OCI-LY7 (cell line): ENCODE data around the gene ZNF639. TPM values are rescaled to one million over a fixed set of nuclear protein-coding genes. Genes with fewer than 3 reads are reported as not detected.

ENCODE experiments used
- BruUV-seq: library from RNA; stranded (reverse); fragments of 400-500 nt; replicated peaks from 2 replicates; lab custom pipeline; 2021; lab: Mats Ljungman, UMichigan
- CTCF ChIA-PET: fragments of 300-600 bp; sonication (Branson Sonifier 250); formaldehyde crosslinking; loops from one replicate; lab custom pipeline; 2022; ENCODE audit warnings: antibody characterized with exemption; ENCODE audit not compliant: unreplicated experiment; lab: Charles Lee
- POLR2A ChIA-PET: fragments of 300-600 bp; sonication (Branson Sonifier 250); formaldehyde crosslinking; loops from one replicate; lab custom pipeline; 2022; ENCODE audit warnings: antibody characterized with exemption; lab: Charles Lee
- DNase-seq: peaks from one replicate; pipeline ENCODE4 v3.0.0-alpha.2; 2015; ENCODE audit warnings: low spot score
- H2AFZ ChIP-seq: fragments of 200-600 bp; sonication (generic), shearing (Covaris generic); 2 replicates; pipeline ENCODE4 v1.6.1; 2014; ENCODE audit warnings: mild to moderate bottlenecking, antibody characterized with exemption, low read length, moderate library complexity
- H3K27ac ChIP-seq: fragments of 200-600 bp; sonication (generic); 2 replicates; pipeline ENCODE4 v1.5.1; 2014; ENCODE audit warnings: mixed run types, low read depth, mild to moderate bottlenecking, moderate library complexity, low read length, inconsistent platforms; ENCODE audit not compliant: poor library complexity, severe bottlenecking
- H3K36me3 ChIP-seq: fragments of 200-600 bp; sonication (generic); 2 replicates; pipeline ENCODE4 v1.6.1; 2014; ENCODE audit warnings: mild to moderate bottlenecking, antibody characterized with exemption, low read length, moderate library complexity, mixed read lengths; ENCODE audit not compliant: insufficient read depth
- H3K4me1 ChIP-seq: fragments of 200-600 bp; sonication (generic); 2 replicates; pipeline ENCODE4 v1.5.1; 2014; ENCODE audit warnings: mild to moderate bottlenecking, low read length; ENCODE audit not compliant: insufficient read depth, poor library complexity, severe bottlenecking
- H3K4me2 ChIP-seq: fragments of 200-600 bp; sonication (generic); 2 replicates; pipeline ENCODE4 v1.6.1; 2014; ENCODE audit warnings: mild to moderate bottlenecking, low read length
- H3K4me3 ChIP-seq: fragments of 200-600 bp; sonication (generic); 2 replicates; pipeline ENCODE4 v1.5.1; 2014; ENCODE audit warnings: mild to moderate bottlenecking, low read depth, low read length; ENCODE audit not compliant: poor library complexity, severe bottlenecking
- H3K79me2 ChIP-seq: fragments of 200-600 bp; sonication (generic); 2 replicates; pipeline ENCODE4 v1.6.1; 2016; ENCODE audit warnings: low read depth, mild to moderate bottlenecking, low read length, moderate library complexity, mixed read lengths; ENCODE audit not compliant: insufficient read depth
- H3K9me2 ChIP-seq: fragments of 200-600 bp; sonication (generic); 2 replicates; pipeline ENCODE4 v1.6.1; 2016; ENCODE audit warnings: mild to moderate bottlenecking, low read length, mixed read lengths; ENCODE audit not compliant: insufficient read depth
- H3K9me3 ChIP-seq: fragments of 200-600 bp; sonication (generic); 2 replicates; pipeline ENCODE4 v1.6.1; 2014; ENCODE audit warnings: mild to moderate bottlenecking, mixed run types, low read length, mixed read lengths
- H4K20me1 ChIP-seq: fragments of 200-600 bp; sonication (generic); 2 replicates; pipeline ENCODE4 v1.6.1; 2014; ENCODE audit warnings: mild to moderate bottlenecking, antibody characterized with exemption, low read length, moderate library complexity, mixed read lengths; ENCODE audit not compliant: insufficient read depth
- EZH2phosphoT487 ChIP-seq: fragments of 200-600 bp; sonication (generic); IDR thresholded peaks from 2 replicates; pipeline ENCODE4 v1.6.1; 2018; ENCODE audit warnings: low read depth, borderline replicate concordance, mild to moderate bottlenecking, mixed run types, antibody characterized with exemption, low read length, moderate library complexity, mixed read lengths
- intact Hi-C: fragments of 100-400 bp; cut with micrococcal nuclease; formaldehyde crosslinking; loops from one replicate; pipeline ENCODE4 v1.10.0; 2022; ENCODE audit not compliant: unreplicated experiment
- total RNA-seq, 2 experiments: library from RNA; depleted of rRNA in 1 of 2; stranded (reverse); fragments of >200 nt in 1 of 2; shearing (Covaris generic) in 1 of 2; gene quantifications; 2 replicates each; pipeline ENCODE4 v1.2.3, GENCODE V29; 2014 to 2022
- TF ChIP-seq, protein P1 (sequence below): fragments of 200-600 bp; sonication (generic); conservative IDR thresholded peaks from 2 replicates; pipeline ENCODE4 v1.5.1; 2014; ENCODE audit warnings: mild to moderate bottlenecking, antibody characterized with exemption, low read length, moderate library complexity, mixed read lengths

The ZNF639 gene
- total RNA-seq, 2 experiments from 2014 or later: 59.3 to 61.3 TPM

GRCh38 chr3:179355996-179356395, 33.2 kb downstream of the ZNF639 start:
- Histone ChIP-seq H4K20me1 (no peaks in the 10 kb centered on the region), H3K4me1 (no peaks in the 10 kb centered on the region), H3K36me3 (peaks cover 91% of the 10 kb centered on the region), H3K4me2 (no peak overlapping the region), H3K27ac (no peak overlapping the region), H2AFZ (no peak overlapping the region), H3K9me3 (no peaks in the 10 kb centered on the region), H3K4me3 (no peak overlapping the region), H3K9me2 (no peaks in the 10 kb centered on the region), H3K79me2 (no peaks in the 10 kb centered on the region)
- BruUV-seq: no TSS peak
- ChIA-PET CTCF (no interaction called here), POLR2A (no interaction called here)
- no peak for DNase-seq
- intact Hi-C loops: no loop called here
- TF ChIP-seq EZH2phosphoT487: no peak
- TF ChIP-seq, protein P1, sequence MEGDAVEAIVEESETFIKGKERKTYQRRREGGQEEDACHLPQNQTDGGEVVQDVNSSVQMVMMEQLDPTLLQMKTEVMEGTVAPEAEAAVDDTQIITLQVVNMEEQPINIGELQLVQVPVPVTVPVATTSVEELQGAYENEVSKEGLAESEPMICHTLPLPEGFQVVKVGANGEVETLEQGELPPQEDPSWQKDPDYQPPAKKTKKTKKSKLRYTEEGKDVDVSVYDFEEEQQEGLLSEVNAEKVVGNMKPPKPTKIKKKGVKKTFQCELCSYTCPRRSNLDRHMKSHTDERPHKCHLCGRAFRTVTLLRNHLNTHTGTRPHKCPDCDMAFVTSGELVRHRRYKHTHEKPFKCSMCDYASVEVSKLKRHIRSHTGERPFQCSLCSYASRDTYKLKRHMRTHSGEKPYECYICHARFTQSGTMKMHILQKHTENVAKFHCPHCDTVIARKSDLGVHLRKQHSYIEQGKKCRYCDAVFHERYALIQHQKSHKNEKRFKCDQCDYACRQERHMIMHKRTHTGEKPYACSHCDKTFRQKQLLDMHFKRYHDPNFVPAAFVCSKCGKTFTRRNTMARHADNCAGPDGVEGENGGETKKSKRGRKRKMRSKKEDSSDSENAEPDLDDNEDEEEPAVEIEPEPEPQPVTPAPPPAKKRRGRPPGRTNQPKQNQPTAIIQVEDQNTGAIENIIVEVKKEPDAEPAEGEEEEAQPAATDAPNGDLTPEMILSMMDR: no peak

DNA sequence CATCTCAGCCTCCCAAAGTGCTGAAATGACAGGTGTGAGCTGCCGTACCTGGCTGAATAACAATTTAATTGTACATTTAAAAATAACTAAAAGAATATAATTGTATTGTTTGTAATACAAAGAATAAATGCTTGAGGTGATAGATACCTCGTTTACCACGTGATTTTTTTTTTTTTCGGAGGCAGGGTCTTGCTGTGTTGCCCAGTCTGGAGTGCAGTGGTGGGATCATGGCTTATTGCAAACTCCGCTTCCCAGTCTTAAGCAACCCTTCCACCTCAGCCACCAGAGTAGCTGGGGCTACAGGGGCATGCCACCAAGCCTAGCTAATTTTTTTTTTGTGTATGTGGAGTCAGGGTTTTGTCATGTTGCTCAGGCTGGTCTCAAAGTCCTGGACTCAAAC, 40.5 kb downstream of the ZNF639 start:
- ChIA-PET POLR2A (interaction anchor here (0.7 to 1.2 kb wide), 6 partner anchors 10 to 279 kb away, joined by 3 to 4 read pairs (median 3); partner anchors contain the start of gene ACTL6A), CTCF (no interaction called here)
- H3K9me2 ChIP-seq: no peaks in the 10 kb centered on the region
- H3K36me3 ChIP-seq: peaks cover 83% of the 10 kb centered on the region
- TF ChIP-seq EZH2phosphoT487: no peak
- TF ChIP-seq, protein P1: no peak
- no peaks in the 10 kb centered on the region for H3K79me2 ChIP-seq
- H3K9me3 ChIP-seq: no peaks in the 10 kb centered on the region
- no TSS peak for BruUV-seq
- H4K20me1 ChIP-seq: no peaks in the 10 kb centered on the region
- intact Hi-C loops: no loop called here
- H3K4me1 ChIP-seq: no peaks in the 10 kb centered on the region
- H3K4me2 ChIP-seq: no peak overlapping the region
- DNase-seq: no peak
- no peak overlapping the region for H2AFZ ChIP-seq
- H3K27ac ChIP-seq: no peak overlapping the region
- no peak overlapping the region for H3K4me3 ChIP-seq

DNA sequence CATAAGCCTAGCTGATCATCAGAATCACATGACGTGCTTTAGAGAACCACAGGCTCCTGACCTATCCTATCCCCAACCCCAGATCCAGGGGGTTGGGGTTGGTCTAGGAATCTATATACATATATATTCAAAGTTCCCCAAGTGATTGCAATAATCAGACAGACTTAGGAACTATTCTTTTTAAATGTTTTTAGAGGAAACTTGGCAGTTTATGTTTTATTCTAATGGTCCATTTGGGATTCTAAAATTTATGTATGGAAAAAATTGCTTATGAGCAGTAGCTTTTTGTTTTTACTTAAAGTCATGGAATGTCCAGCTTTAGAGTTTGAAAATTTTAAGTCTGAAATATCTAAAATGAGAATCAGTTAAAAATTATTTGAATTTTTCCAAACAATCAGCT, 46.8 kb downstream of the ZNF639 start:
- Histone ChIP-seq H3K36me3 (peaks cover 60% of the 10 kb centered on the region), H3K4me1 (no peaks in the 10 kb centered on the region), H3K27ac (no peak overlapping the region), H3K9me2 (no peaks in the 10 kb centered on the region), H4K20me1 (no peaks in the 10 kb centered on the region), H3K4me2 (no peak overlapping the region), H3K79me2 (no peaks in the 10 kb centered on the region), H2AFZ (no peak overlapping the region), H3K9me3 (no peaks in the 10 kb centered on the region), H3K4me3 (no peak overlapping the region)
- intact Hi-C loops: no loop called here
- TF ChIP-seq, protein P1: no peak
- no peak for TF ChIP-seq EZH2phosphoT487
- ChIA-PET POLR2A (interaction anchor here (0.6 to 1.8 kb wide), 7 partner anchors 12 to 118 kb away, joined by 3 to 5 read pairs (median 4); no protein-coding TSS in a partner anchor), CTCF (no interaction called here)
- no TSS peak for BruUV-seq
- no peak for DNase-seq
